Midbrain (tissue), 1 donor: Measurements from ENCODE around the gene FAM98B.
A peak's percentile ranks its signal among the peaks of the same experiment; 100 is the strongest.
"Not testable (repeated sequence)": the region's sequence is repeated elsewhere in the genome, so short reads cannot be mapped to it uniquely, and the experiment has no call there.

ENCODE experiments used
- DNase-seq: peaks from one replicate; lab custom pipeline; 2025; lab: John Stamatoyannopoulos, UW

The FAM98B gene

GRCh38 chr15:38453971-38454695 is at the start of gene FAM98B:
Gene FAM98B (plus strand): TSS chr15:38454127. CDS start chr15:38454162, 35 bp downstream.
- DNase-seq = peak; percentile 93

- DNase-seq = no peak
These were observed 47.5 kb upstream of the FAM98B start for GRCh38 chr15:38406436-38406835.

GRCh38 chr15:38408576-38408975 is 45.4 kb upstream of the FAM98B start:
- no peak for DNase-seq

GRCh38 chr15:38411902-38412301 is 42.0 kb upstream of the FAM98B start:
- DNase-seq = peak; percentile 2

GRCh38 chr15:38412466-38412865 is 41.5 kb upstream of the FAM98B start:
- no peak for DNase-seq

GRCh38 chr15:38414357-38414756 is 39.6 kb upstream of the FAM98B start:
- peak; percentile 68 for DNase-seq

GRCh38 chr15:38421069-38421690 is 32.7 kb upstream of the FAM98B start:
- DNase-seq = no peak

- no peak for DNase-seq
These were observed 29.8 kb upstream of the FAM98B start for GRCh38 chr15:38424101-38424552.

- DNase-seq = no peak
These were observed 28.7 kb upstream of the FAM98B start for GRCh38 chr15:38425269-38425668.

- DNase-seq = no peak
These were observed 26.5 kb upstream of the FAM98B start for GRCh38 chr15:38427380-38427779.

- DNase-seq = no peak
These were observed 23.7 kb upstream of the FAM98B start for GRCh38 chr15:38430106-38430760.

- DNase-seq = no peak
These were observed 16.9 kb upstream of the FAM98B start for GRCh38 chr15:38436993-38437392.

- not testable (repeated sequence) for DNase-seq
These were observed 16.3 kb upstream of the FAM98B start for GRCh38 chr15:38437603-38438002.

- no peak for DNase-seq
These were observed 15.6 kb upstream of the FAM98B start for GRCh38 chr15:38438031-38438986.

GRCh38 chr15:38440353-38441129 is 13.4 kb upstream of the FAM98B start:
- DNase-seq = peak; percentile 58

GRCh38 chr15:38441130-38441519 is 12.8 kb upstream of the FAM98B start:
- no peak for DNase-seq

- DNase-seq = no peak
These were observed 766 bp downstream of the FAM98B start for GRCh38 chr15:38454696-38455090.

GRCh38 chr15:38455092-38455491 is 1.2 kb downstream of the FAM98B start:
- no peak for DNase-seq

- no peak for DNase-seq
These were observed 4.7 kb downstream of the FAM98B start for GRCh38 chr15:38458646-38459045.

GRCh38 chr15:38459480-38459879 is 5.6 kb downstream of the FAM98B start:
- DNase-seq = no peak

- no peak for DNase-seq
These were observed 6.6 kb downstream of the FAM98B start for GRCh38 chr15:38460543-38460942.
